ENCODE measurements around the gene SCPEP1. TPM values are rescaled to one million over a fixed set of nuclear protein-coding genes. Genes with fewer than 3 reads are reported as not detected.

SCPEP1 gene
- total and polyA plus RNA-seq, 2 of the 13 experiments (the other 11 are each of a cell fraction or from before 2014, with no cell fraction given) = 24.3 to 27.3 TPM

GRCh38 chr17:56960596-56961538 is 17.1 kb upstream of the SCPEP1 start, which contains the start of gene COIL (continued):
- TF ChIP-seq PCBP1 (IDR thresholded peaks at IDR 0.05; ENCODE audit: borderline replicate concordance, low read depth, low read length) = no peak
- peak; percentile 62; the same call in 1 of the 2 replicates for TF ChIP-seq SOX5 (CRISPR knock-in tag; IDR thresholded peaks at IDR 0.05; ENCODE audit: borderline replicate concordance)
- TF ChIP-seq ZNF572 (CRISPR knock-in tag; IDR thresholded peaks at IDR 0.05) = no peak; the same call in 1 of the 2 replicates
- peak; percentile 88; the same call in 1 of the 2 replicates for TF ChIP-seq ELF4 (CRISPR knock-in tag; IDR thresholded peaks at IDR 0.05; ENCODE audit: borderline replicate concordance)
- TF ChIP-seq PAF1 (CRISPR knock-in tag; IDR thresholded peaks at IDR 0.05) = no peak
- TF ChIP-seq MYPOP (CRISPR knock-in tag; IDR thresholded peaks at IDR 0.05) = peak; percentile 96
- TF ChIP-seq PITX1 (CRISPR knock-in tag; IDR thresholded peaks at IDR 0.05) = peak; percentile 81; the same call in 1 of the 2 replicates
- no peak for TF ChIP-seq SUZ12 (IDR thresholded peaks at IDR 0.05; ENCODE audit: low read depth, low read length)
- TF ChIP-seq HOMEZ (CRISPR knock-in tag; IDR thresholded peaks at IDR 0.05; ENCODE audit: low read depth) = peak; percentile 85
- TF ChIP-seq PAX8 (CRISPR knock-in tag; IDR thresholded peaks at IDR 0.05; ENCODE audit: borderline replicate concordance) = no peak
- peak; percentile 77 for TF ChIP-seq ZNF609 (CRISPR knock-in tag; IDR thresholded peaks at IDR 0.05; ENCODE audit: borderline replicate concordance)
- TF ChIP-seq TARDBP (CRISPR knock-in tag; IDR thresholded peaks at IDR 0.05) = peak; percentile 84
- no peak for TF ChIP-seq ZUFSP (CRISPR knock-in tag; IDR thresholded peaks at IDR 0.05; ENCODE audit: borderline replicate concordance)
- TF ChIP-seq ZNF44 (CRISPR knock-in tag; IDR thresholded peaks at IDR 0.05) = peak; percentile 82; the same call in 1 of the 2 replicates
- peak; percentile 78 to 94 for TF ChIP-seq POLR2A (IDR thresholded peaks at IDR 0.05; ENCODE audit: insufficient read depth in 1 of 2, low read depth in 2 of 2, low read length in 2 of 2)
- TF ChIP-seq ISL2 (CRISPR knock-in tag; IDR thresholded peaks at IDR 0.05) = peak; percentile 69
- TF ChIP-seq CBX5 (CRISPR knock-in tag; IDR thresholded peaks at IDR 0.05; ENCODE audit: borderline replicate concordance) = peak; percentile 85; the same call in 1 of the 2 replicates
- TF ChIP-seq ATM (IDR thresholded peaks at IDR 0.05; ENCODE audit: borderline replicate concordance) = no peak
